Thoracic aorta (tissue), 2 donors: ENCODE measurements around the gene EMC7. TPM values are rescaled to one million over a fixed set of nuclear protein-coding genes. Genes with fewer than 3 reads are reported as not detected.

Experiments used
- ATAC-seq: fragments of 150-250 bp; one replicate; pipeline ENCODE4 v1.8.0; 2017; ENCODE audit warnings: low read depth; ENCODE audit not compliant: insufficient number of reproducible peaks, low FRiP score
- DNase-seq: peaks from one replicate; pipeline ENCODE4 v3.0.0-alpha.2; 2020; ENCODE audit warnings: low spot score
- H3K27ac ChIP-seq, 2 donors: fragments of 200-600 bp; sonication (generic); 1 replicate in 1 of 2; 2 replicates in 1 of 2; pipeline ENCODE4 v1.5.1; 2016; ENCODE audit warnings: mild to moderate bottlenecking in 2 of 2, moderate library complexity in 2 of 2
- H3K27me3 ChIP-seq: fragments of 200-600 bp; sonication (generic); replicated peaks from 2 replicates; pipeline ENCODE4 v1.6.0; 2016; ENCODE audit warnings: mild to moderate bottlenecking; ENCODE audit not compliant: insufficient read depth
- H3K36me3 ChIP-seq: fragments of 200-600 bp; sonication (generic); one replicate; pipeline ENCODE4 v1.5.1; 2016
- H3K4me1 ChIP-seq, 2 donors: fragments of 200-600 bp; sonication (generic); 1 replicate in 1 of 2; 2 replicates in 1 of 2; pipeline versions ENCODE4 v1.5.1 to v1.6.0; 2016; ENCODE audit warnings: low read depth in 2 of 2, mild to moderate bottlenecking in 1 of 2; ENCODE audit not compliant: control insufficient read depth in 1 of 2
- H3K4me3 ChIP-seq: fragments of 200-600 bp; sonication (generic); 2 replicates; pipeline ENCODE4 v1.5.1; 2016; ENCODE audit warnings: mild to moderate bottlenecking
- H3K9me3 ChIP-seq: fragments of 200-600 bp; sonication (generic); 2 replicates; pipeline ENCODE4 v1.5.1; 2016
- total RNA-seq, 2 donors: library from RNA; depleted of rRNA; stranded (reverse); fragments of >200 nt; gene quantifications; one replicate each; pipeline versions ENCODE4 v1.1.0 to v1.2.3, GENCODE V29; 2016
- TF ChIP-seq, protein P1 (sequence below): fragments of 200-600 bp; sonication (generic); IDR thresholded peaks from one replicate; pipeline ENCODE4 v1.5.1; 2019; ENCODE audit warnings: antibody characterized with exemption

Gene EMC7
- total RNA-seq, 2 donors from 2014 or later = 38.0 to 49.0 TPM

DNA sequence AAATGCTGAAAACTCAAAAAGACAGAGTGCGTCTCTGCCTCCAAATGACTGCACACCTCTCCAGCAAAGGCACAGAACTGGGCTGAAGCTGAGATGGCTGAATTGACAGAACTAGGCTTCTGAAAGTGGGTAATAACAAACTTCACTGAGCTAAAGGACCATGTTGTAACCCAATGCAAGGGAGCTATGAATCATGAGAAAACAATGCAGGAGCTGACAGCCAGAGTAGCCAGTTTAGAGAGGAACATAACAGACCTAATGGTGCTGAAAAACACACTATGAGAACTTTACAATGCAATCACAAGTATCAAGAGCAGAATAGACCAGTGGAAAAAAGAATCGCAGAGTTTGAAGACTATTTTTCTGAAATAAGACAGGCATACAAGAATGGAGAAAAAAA lies 52.5 kb downstream of the EMC7 start:
- peaks cover 9% of the 10 kb centered on the region for H3K9me3 ChIP-seq
- no peaks in the 10 kb centered on the region for H3K36me3 ChIP-seq
- no peaks in the 10 kb centered on the region for H3K27me3 ChIP-seq
- TF ChIP-seq, protein P1, sequence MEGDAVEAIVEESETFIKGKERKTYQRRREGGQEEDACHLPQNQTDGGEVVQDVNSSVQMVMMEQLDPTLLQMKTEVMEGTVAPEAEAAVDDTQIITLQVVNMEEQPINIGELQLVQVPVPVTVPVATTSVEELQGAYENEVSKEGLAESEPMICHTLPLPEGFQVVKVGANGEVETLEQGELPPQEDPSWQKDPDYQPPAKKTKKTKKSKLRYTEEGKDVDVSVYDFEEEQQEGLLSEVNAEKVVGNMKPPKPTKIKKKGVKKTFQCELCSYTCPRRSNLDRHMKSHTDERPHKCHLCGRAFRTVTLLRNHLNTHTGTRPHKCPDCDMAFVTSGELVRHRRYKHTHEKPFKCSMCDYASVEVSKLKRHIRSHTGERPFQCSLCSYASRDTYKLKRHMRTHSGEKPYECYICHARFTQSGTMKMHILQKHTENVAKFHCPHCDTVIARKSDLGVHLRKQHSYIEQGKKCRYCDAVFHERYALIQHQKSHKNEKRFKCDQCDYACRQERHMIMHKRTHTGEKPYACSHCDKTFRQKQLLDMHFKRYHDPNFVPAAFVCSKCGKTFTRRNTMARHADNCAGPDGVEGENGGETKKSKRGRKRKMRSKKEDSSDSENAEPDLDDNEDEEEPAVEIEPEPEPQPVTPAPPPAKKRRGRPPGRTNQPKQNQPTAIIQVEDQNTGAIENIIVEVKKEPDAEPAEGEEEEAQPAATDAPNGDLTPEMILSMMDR = no peak
- H3K27ac ChIP-seq = peak overlapping the region in 1 of 2 donors; percentile 31
- DNase-seq (no peak), ATAC-seq (no peak)
- peaks cover 0 to 6% of the 10 kb centered on the region in 2 donors for H3K4me1 ChIP-seq
- no peak overlapping the region for H3K4me3 ChIP-seq

DNA sequence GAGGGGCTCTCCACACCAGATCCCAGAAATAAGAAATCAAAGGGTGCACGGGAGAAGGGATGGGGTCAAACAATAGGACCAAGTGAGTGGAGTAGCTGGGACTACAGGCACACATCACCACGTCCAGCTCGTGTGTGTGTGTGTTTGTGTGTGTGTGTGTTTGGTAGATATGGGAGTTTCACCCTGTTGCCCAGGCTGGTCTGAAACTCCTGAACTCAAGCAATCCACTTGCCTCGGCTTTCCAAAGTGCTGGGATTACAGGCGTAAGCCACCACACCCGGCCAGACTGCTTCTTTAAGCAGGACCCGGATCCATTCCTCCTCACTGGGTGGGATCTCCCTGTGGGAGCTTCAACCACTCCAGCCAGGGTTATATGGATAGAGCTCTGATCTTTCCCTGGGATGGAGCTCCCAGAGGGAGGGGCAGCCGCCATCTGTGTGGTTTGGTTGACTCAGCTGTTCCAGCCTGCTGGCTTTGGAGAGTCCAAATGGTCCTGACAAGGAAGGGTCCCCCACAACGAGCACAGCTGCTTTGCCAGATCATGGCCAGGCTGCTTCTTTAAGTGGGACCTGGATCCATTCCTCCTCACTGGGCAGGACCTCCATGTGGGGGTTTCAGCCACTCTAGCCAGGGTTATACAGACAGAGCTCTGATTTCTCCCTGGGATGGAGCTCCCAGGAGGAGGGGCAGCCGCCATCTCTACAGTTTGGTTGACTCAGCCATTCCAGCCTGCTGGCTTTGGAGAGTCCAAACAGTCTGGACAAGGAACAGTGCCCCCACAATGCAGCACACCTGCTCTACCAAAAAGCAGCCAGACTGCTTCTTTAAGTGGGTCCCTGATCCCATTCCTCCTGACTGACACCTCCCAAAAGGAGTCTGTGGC lies 53.5 kb downstream of the EMC7 start:
- ATAC-seq (no peak), DNase-seq (no peak)
- no peaks in the 10 kb centered on the region for H3K36me3 ChIP-seq
- no peaks in the 10 kb centered on the region for H3K27me3 ChIP-seq
- peaks cover 0 to 6% of the 10 kb centered on the region in 2 donors for H3K4me1 ChIP-seq
- peaks cover 9% of the 10 kb centered on the region for H3K9me3 ChIP-seq
- H3K4me3 ChIP-seq = no peak overlapping the region
- peak overlapping the region in 1 of 2 donors; percentile 31 for H3K27ac ChIP-seq
- TF ChIP-seq, protein P1 = no peak

DNA sequence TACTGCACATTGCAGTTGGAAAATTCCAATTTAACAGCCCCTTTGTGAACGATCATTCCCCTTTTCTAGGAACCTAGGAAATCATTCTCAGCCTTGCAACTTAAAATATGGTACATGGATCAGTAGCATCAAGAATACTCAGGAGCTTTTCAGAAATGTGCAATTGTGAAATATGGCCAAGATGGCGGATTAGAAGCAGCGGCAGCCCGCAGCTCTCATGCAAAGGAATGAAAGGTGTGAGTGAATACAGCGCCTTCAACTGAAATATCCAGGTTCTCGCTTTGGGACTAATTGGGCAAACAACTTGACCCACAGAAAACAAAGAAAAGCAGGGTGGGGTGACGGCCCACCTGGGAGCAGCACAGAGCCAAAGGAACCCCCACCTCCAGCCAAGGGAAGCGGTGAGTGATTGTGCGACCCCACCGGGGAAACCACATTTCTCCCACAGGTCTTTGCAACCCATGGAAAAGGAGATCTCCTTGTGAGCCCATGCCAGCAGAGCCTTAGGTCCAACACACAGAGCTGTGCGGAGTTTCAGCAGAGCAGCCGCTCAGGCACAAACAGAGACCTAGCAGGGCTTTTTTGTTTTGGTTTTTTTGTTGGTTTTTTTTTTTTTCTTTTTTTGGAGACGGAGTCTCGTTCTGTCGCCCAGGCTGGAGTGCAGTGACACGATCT lies 55.1 kb downstream of the EMC7 start:
- no peak overlapping the region for H3K4me3 ChIP-seq
- TF ChIP-seq, protein P1 = no peak
- H3K4me1 ChIP-seq = peaks cover 0 to 6% of the 10 kb centered on the region in 2 donors
- peaks cover 9% of the 10 kb centered on the region for H3K9me3 ChIP-seq
- DNase-seq (no peak), ATAC-seq (no peak)
- H3K36me3 ChIP-seq = no peaks in the 10 kb centered on the region
- H3K27me3 ChIP-seq = no peaks in the 10 kb centered on the region
- H3K27ac ChIP-seq = no peak overlapping the region

DNA sequence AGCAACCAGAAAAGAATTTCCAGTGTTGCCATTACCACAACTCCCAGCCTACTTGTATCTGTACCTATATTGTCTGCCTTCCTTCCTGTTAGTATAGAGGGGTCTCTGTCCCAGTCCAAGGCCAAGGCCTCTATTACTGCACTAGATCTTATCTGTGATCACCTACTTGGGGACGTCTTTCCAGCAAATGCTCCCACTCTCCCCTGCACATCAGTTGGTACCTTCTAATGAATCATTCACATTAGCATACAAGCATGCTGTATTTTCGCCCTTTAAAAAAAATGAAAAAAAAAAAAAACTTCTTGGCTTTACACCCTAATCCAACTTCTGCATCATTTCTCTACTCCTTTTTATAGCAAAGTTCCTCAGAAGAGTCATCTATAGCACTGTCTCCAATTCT lies 57.8 kb downstream of the EMC7 start:
- no peaks in the 10 kb centered on the region for H3K27me3 ChIP-seq
- no peaks in the 10 kb centered on the region for H3K9me3 ChIP-seq
- DNase-seq (no peak), ATAC-seq (no peak)
- H3K4me3 ChIP-seq = no peak overlapping the region
- peaks cover 7 to 15% of the 10 kb centered on the region in 2 donors for H3K4me1 ChIP-seq
- TF ChIP-seq, protein P1 = no peak
- no peaks in the 10 kb centered on the region for H3K36me3 ChIP-seq
- H3K27ac ChIP-seq = no peak overlapping the region

DNA sequence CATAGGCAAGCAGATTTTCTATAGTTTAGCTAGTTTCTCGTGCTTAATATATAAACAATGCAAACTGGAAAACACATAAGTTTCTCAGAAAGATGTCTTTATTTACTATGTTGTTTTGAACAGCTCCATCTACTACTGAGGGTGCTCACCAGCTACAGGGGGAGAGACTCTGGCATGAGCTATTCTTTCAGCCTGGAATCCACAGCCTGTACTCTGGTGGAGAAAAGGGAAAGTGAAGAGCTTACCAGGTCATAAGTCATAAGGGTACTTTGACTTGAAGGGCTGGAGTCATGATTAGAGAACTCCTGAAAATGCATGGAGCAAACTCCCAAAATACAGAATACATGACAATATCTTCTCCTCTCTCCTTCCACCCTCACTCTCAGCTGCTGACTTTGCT lies 58.3 kb downstream of the EMC7 start:
- no peaks in the 10 kb centered on the region for H3K36me3 ChIP-seq
- H3K4me3 ChIP-seq = no peak overlapping the region
- peaks cover 7 to 13% of the 10 kb centered on the region in 2 donors for H3K4me1 ChIP-seq
- DNase-seq (no peak), ATAC-seq (no peak)
- no peak overlapping the region for H3K27ac ChIP-seq
- TF ChIP-seq, protein P1 = no peak
- no peaks in the 10 kb centered on the region for H3K9me3 ChIP-seq
- H3K27me3 ChIP-seq = no peaks in the 10 kb centered on the region
